HFFc6 (cell line): ENCODE data around the gene CCNYL1. TPM values are rescaled to one million over a fixed set of nuclear protein-coding genes. Genes with fewer than 3 reads are reported as not detected.

Experiments
- DNase-seq: peaks from one replicate; pipeline ENCODE4 v3.0.0-alpha.2; 2018
- H3K27ac Mint-ChIP-seq: 2 replicates; pipeline ENCODE4 v1.8.0; 2020; ENCODE audit warnings: mild to moderate bottlenecking, mixed read lengths
- H3K27me3 Mint-ChIP-seq: 2 replicates; pipeline ENCODE4 v1.8.0; 2021; ENCODE audit warnings: mild to moderate bottlenecking, moderate library complexity, mixed read lengths; ENCODE audit not compliant: insufficient read depth
- H3K36me3 Mint-ChIP-seq: 2 replicates; pipeline ENCODE4 v1.8.0; 2021; ENCODE audit warnings: low read depth, mixed read lengths
- H3K4me1 Mint-ChIP-seq: 2 replicates; pipeline ENCODE4 v1.8.0; 2020; ENCODE audit warnings: low read depth, mixed read lengths
- H3K4me3 Mint-ChIP-seq: 2 replicates; pipeline ENCODE4 v1.8.0; 2020; ENCODE audit warnings: mild to moderate bottlenecking, moderate library complexity, mixed read lengths
- H3K9me3 Mint-ChIP-seq: 2 replicates; pipeline ENCODE4 v1.8.0; 2020; ENCODE audit warnings: mild to moderate bottlenecking, mixed read lengths
- total RNA-seq, 6 experiments: library from RNA; stranded (reverse); fragmentation: NEBNext Ultra II Directional; extraction: Animal tissue kit (Norgen Biotek cat#: 25700); gene quantifications; 2 replicates in 1 of 6; 3 replicates in 5 of 6; pipeline ENCODE4 v1.2.3, GENCODE V29; 2021
- TF ChIP-seq, protein P1 (sequence below): fragments of 200-600 bp; sonication (generic); IDR thresholded peaks from 2 replicates; pipeline ENCODE4 v1.5.0; 2021; ENCODE audit warnings: antibody characterized with exemption, mild to moderate bottlenecking

Gene CCNYL1
- total RNA-seq, 6 experiments from 2014 or later: 13.3 to 21.7 (median 17.5) TPM

DNA sequence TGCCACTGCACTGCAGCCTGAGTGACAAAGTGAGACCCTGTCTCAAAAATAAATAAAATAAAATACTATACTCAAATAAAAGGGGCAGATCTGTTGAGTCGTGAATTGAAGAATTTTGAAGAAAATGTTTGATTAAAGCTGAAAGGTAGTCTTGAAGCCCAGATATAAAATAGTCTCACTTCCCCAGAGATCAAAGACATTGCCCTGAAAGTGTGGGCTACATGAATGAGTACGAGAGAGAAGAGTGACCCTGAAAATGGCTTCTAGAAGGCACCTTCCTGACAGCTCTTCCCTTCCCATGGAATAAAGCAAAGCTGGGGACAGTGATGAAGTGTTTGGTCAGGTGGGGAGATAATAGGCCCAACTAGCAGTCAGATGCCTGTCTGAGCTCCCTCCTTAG is 72.1 kb downstream of the CCNYL1 start:
- TF ChIP-seq, protein P1, sequence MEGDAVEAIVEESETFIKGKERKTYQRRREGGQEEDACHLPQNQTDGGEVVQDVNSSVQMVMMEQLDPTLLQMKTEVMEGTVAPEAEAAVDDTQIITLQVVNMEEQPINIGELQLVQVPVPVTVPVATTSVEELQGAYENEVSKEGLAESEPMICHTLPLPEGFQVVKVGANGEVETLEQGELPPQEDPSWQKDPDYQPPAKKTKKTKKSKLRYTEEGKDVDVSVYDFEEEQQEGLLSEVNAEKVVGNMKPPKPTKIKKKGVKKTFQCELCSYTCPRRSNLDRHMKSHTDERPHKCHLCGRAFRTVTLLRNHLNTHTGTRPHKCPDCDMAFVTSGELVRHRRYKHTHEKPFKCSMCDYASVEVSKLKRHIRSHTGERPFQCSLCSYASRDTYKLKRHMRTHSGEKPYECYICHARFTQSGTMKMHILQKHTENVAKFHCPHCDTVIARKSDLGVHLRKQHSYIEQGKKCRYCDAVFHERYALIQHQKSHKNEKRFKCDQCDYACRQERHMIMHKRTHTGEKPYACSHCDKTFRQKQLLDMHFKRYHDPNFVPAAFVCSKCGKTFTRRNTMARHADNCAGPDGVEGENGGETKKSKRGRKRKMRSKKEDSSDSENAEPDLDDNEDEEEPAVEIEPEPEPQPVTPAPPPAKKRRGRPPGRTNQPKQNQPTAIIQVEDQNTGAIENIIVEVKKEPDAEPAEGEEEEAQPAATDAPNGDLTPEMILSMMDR: no peak
- H3K4me3 Mint-ChIP-seq: no peak overlapping the region
- H3K4me1 Mint-ChIP-seq: peaks cover 4% of the 10 kb centered on the region; the same call in 1 of the 2 replicates
- H3K27ac Mint-ChIP-seq: no peak overlapping the region
- no peak for DNase-seq
- H3K9me3 Mint-ChIP-seq: no peaks in the 10 kb centered on the region
- peaks cover 17% of the 10 kb centered on the region for H3K27me3 Mint-ChIP-seq
- no peaks in the 10 kb centered on the region for H3K36me3 Mint-ChIP-seq

GRCh38 chr2:207784898-207785297 is 73.5 kb downstream of the CCNYL1 start:
- Mint-ChIP-seq H3K9me3 (no peaks in the 10 kb centered on the region), H3K27ac (no peak overlapping the region), H3K4me1 (peaks cover under 1% of the 10 kb centered on the region; the same call in 1 of the 2 replicates), H3K27me3 (peaks cover 12% of the 10 kb centered on the region), H3K36me3 (no peaks in the 10 kb centered on the region), H3K4me3 (no peak overlapping the region)
- TF ChIP-seq, protein P1: no peak
- no peak for DNase-seq

GRCh38 chr2:207787017-207787416 is 75.6 kb downstream of the CCNYL1 start:
- no peak overlapping the region for H3K27ac Mint-ChIP-seq
- no peak overlapping the region for H3K4me3 Mint-ChIP-seq
- H3K9me3 Mint-ChIP-seq: no peaks in the 10 kb centered on the region
- H3K27me3 Mint-ChIP-seq: peaks cover 11% of the 10 kb centered on the region
- DNase-seq: no peak
- TF ChIP-seq, protein P1: no peak
- no peaks in the 10 kb centered on the region for H3K36me3 Mint-ChIP-seq
- H3K4me1 Mint-ChIP-seq: no peaks in the 10 kb centered on the region; the same call in 1 of the 2 replicates

- Mint-ChIP-seq H3K27ac (no peak overlapping the region), H3K4me1 (peaks cover 7% of the 10 kb centered on the region), H3K4me3 (no peak overlapping the region), H3K27me3 (peaks cover 5% of the 10 kb centered on the region; the same call in 1 of the 2 replicates), H3K9me3 (no peaks in the 10 kb centered on the region), H3K36me3 (no peaks in the 10 kb centered on the region)
- DNase-seq: no peak
- TF ChIP-seq, protein P1: no peak
Measured at GRCh38 chr2:207787800-207788199, 76.4 kb downstream of the CCNYL1 start.

DNA sequence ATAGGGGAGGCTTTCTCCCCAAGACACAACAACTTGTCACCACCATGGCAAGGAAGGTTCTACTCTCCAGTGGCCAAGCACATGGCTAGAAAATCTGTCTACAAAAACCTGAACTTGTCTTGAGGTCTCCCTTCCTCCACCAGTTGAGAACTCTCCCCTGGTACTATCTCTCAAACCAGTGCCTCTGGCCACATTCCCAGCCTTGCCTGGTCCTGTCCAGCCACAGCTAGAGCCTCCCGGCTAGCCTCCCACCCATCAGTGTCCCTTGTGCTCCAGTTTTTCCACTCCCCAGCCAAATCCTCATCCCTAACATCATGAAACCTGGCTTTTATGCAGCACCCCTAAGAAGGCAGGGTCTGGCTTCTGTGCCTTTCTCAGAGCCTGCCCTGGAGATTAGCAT is 79.5 kb downstream of the CCNYL1 start:
- H3K36me3 Mint-ChIP-seq: no peaks in the 10 kb centered on the region
- DNase-seq: no peak
- H3K27me3 Mint-ChIP-seq: peaks cover 4% of the 10 kb centered on the region; the same call in 1 of the 2 replicates
- TF ChIP-seq, protein P1: no peak
- H3K4me3 Mint-ChIP-seq: no peak overlapping the region
- H3K9me3 Mint-ChIP-seq: no peaks in the 10 kb centered on the region
- H3K27ac Mint-ChIP-seq: no peak overlapping the region
- H3K4me1 Mint-ChIP-seq: peaks cover 20% of the 10 kb centered on the region
